ENCODE data around the gene ACTR8. TPM values are rescaled to one million over a fixed set of nuclear protein-coding genes. Genes with fewer than 3 reads are reported as not detected.
A peak's percentile ranks its signal among the peaks of the same experiment; 100 is the strongest.

Gene ACTR8
- total RNA-seq, 1 donor from 2014 or later: 22.8 TPM

DNA sequence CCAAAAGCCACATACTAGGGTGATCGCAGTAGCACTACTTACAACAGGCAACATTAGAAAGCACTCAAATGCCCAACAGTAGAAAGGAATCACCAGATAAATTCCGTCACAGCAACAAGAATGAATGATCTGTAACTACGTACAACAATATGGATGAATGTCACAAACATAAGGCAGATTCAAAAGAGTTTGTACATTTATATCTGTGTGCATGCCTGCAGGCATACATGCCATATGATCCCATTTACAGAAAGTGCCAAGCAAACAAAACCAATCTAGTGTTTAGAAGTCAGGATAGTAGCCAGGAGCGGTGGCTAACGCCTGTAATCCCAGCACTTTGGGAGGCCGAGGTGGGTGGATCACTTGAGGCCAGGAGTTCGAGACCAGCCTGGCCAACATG lies 32.0 kb downstream of the ACTR8 start:
- intact Hi-C loops (cut with DNase I): no loop called here
- DNase-seq (no peak), ATAC-seq (no peak)
- Histone ChIP-seq H3K4me3 (no peak overlapping the region), H3K36me3 (no peaks in the 10 kb centered on the region), H3K27ac (no peak overlapping the region), H3K9me3 (no peaks in the 10 kb centered on the region), H3K4me1 (peaks cover 5% of the 10 kb centered on the region), H3K27me3 (no peaks in the 10 kb centered on the region)
- TF ChIP-seq, protein P1, sequence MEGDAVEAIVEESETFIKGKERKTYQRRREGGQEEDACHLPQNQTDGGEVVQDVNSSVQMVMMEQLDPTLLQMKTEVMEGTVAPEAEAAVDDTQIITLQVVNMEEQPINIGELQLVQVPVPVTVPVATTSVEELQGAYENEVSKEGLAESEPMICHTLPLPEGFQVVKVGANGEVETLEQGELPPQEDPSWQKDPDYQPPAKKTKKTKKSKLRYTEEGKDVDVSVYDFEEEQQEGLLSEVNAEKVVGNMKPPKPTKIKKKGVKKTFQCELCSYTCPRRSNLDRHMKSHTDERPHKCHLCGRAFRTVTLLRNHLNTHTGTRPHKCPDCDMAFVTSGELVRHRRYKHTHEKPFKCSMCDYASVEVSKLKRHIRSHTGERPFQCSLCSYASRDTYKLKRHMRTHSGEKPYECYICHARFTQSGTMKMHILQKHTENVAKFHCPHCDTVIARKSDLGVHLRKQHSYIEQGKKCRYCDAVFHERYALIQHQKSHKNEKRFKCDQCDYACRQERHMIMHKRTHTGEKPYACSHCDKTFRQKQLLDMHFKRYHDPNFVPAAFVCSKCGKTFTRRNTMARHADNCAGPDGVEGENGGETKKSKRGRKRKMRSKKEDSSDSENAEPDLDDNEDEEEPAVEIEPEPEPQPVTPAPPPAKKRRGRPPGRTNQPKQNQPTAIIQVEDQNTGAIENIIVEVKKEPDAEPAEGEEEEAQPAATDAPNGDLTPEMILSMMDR (IDR thresholded peaks at IDR 0.05): no peak

DNA sequence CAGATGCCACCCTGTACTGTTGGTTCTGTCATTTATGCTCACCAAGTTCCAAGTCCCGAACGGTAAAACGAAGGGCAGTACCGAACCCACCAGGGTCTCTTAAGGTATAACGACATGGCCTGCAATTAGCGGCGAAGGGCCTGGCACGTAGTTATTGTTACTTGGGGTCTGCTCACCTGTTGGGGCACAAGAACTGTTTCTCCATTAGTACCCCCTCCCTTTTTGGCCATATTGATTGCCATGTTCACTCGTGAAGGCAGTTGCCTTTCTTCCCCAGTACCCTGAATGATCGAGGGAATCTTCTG lies 35.1 kb downstream of the ACTR8 start:
- H3K4me3 ChIP-seq: peak overlapping the region; percentile 71
- ATAC-seq (no peak), DNase-seq (no peak)
- H3K9me3 ChIP-seq: no peaks in the 10 kb centered on the region
- peaks cover 20% of the 10 kb centered on the region for H3K4me1 ChIP-seq
- H3K27me3 ChIP-seq: no peaks in the 10 kb centered on the region
- TF ChIP-seq, protein P1 (IDR thresholded peaks at IDR 0.05): no peak
- H3K36me3 ChIP-seq: no peaks in the 10 kb centered on the region
- no peak overlapping the region for H3K27ac ChIP-seq
- intact Hi-C loops (cut with DNase I): no loop called here

DNA sequence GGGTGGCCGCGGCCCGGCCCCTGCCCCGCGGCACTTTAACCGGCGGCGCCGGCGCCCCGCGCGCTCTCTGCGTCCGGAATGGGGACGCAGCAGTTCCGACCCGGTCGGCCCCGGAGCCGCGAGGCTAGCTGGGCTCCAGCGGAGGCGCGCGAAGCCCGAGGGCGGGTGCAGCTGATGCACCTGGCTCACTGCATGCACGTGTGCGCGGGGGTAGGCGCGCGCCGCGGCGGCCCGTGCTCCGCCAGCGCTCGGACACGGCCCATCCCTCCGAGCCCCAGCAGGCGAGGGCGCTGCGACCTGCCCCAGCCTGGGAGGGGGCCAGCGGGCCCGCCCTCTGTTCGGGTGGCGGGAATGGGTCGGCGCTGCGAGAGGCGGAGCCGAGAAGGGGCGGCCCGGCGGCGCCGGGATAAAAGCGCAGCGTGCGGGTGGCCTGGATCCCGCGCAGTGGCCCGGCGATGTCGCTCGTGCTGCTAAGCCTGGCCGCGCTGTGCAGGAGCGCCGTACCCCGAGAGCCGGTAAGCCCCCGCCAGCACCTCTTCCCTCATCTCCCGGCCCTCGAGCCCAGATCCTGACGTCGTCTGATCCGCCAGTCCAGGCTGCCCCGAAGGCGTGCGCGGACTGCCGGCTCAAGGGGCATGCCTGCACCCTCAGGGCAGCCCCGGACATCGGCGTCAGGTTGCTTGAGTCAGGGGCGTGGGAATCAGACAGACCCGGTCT lies 35.7 kb downstream of the ACTR8 start, which contains the start of the genes CHDH and IL17RB:
TSS of gene CHDH (minus strand) at position 286 of the 717 bp plus-strand sequence. CDS start 22,411 bp downstream, outside the sequence.
TSS of gene IL17RB (plus strand) at position 435 of the 717 bp plus-strand sequence. CDS start at position 456, 21 bp downstream.
- Histone ChIP-seq H3K36me3 (no peaks in the 10 kb centered on the region), H3K27me3 (no peaks in the 10 kb centered on the region), H3K4me3 (peak within 1 kb of the TSS; percentile 71), H3K4me1 (peaks cover 20% of the 10 kb centered on the region), H3K27ac (peak within 1 kb of the TSS; percentile 70), H3K9me3 (no peaks in the 10 kb centered on the region)
- DNase-seq (peak; percentile 92), ATAC-seq (peak; percentile 93)
- intact Hi-C loops (cut with DNase I): no loop called here
- TF ChIP-seq, protein P1 (IDR thresholded peaks at IDR 0.05): no peak

DNA sequence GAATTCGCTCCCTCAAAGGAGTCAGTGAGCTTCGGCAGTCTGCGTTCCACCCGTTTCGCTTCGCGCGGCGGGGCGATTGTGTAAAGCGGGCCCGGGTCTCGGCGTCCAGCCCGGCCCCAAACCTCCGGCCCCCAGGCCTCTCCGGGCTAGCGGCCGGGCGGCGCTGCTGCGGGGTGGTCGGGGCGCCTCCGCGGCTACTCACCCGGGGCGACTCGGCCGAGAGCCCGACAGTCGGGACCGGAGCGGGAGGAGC lies 36.1 kb downstream of the ACTR8 start:
- ATAC-seq (no peak), DNase-seq (no peak)
- intact Hi-C loops (cut with DNase I): no loop called here
- TF ChIP-seq, protein P1 (IDR thresholded peaks at IDR 0.05): no peak
- Histone ChIP-seq H3K9me3 (no peaks in the 10 kb centered on the region), H3K27ac (peak overlapping the region; percentile 70), H3K4me3 (peak overlapping the region; percentile 71), H3K27me3 (no peaks in the 10 kb centered on the region), H3K36me3 (no peaks in the 10 kb centered on the region), H3K4me1 (peaks cover 20% of the 10 kb centered on the region)

DNA sequence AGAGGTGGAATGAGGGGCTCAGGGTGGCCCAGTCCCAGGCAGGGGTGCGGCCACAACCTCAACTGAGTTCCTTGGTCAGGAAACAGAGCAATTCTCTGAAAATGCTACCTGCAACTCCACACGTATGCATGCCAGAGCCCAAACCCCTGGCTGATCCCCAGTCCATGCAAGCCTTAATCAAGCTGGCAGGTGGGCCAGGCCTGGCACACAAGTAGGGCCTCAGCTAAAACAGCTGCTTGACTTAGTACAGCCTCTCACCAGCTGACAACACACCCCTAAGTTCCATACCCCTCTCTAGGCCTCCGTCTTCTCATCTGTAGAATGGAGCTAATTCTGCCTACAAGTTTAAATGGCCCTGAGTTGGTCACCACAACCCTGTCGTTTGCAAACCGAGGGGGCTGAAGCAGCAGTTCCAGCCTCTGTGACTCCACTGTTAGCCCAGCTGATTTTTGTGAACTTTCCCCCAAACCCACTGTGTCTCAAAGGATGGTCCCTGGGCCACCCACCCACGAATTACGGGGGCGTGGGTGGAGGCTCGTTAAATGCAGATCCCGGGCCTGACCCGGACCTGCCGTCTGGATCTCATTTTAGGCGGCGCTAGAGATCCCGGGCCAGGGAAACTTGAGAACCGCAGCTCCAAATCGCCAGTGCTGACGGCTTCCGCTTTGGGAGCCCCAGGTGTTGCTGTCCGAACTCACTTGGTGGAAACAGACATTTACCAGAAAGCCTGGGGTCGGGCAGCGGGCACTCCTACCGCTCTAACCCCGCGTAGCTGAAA lies 36.7 kb downstream of the ACTR8 start:
- Histone ChIP-seq H3K9me3 (no peaks in the 10 kb centered on the region), H3K27ac (peak overlapping the region; percentile 70), H3K27me3 (no peaks in the 10 kb centered on the region), H3K36me3 (no peaks in the 10 kb centered on the region), H3K4me3 (peak overlapping the region; percentile 71), H3K4me1 (peaks cover 20% of the 10 kb centered on the region)
- TF ChIP-seq, protein P1 (IDR thresholded peaks at IDR 0.05): peak; percentile 36
- DNase-seq (peak; percentile 86), ATAC-seq (peak; percentile 70)
- intact Hi-C loops (cut with DNase I): no loop called here
